ENCODE measurements around the gene TLDC2.

TLDC2 gene

GRCh38 chr20:36919715-36920333 lies 43.9 kb downstream of the TLDC2 start:
- in situ Hi-C loops (cut with HindIII; ENCODE audit: low sequenced_read_pairs), result no loop called here
- H3K4me3 ChIP-seq (ENCODE audit: low read depth, low read length), result no peak overlapping the region
- peak; percentile 90 for TF ChIP-seq CTCF (IDR thresholded peaks at IDR 0.05; ENCODE audit: low read depth, low read length)
- peak; percentile 62 for DNase-seq (ENCODE audit: low read depth, low spot score)

GRCh38 chr20:36920334-36920730 lies 44.4 kb downstream of the TLDC2 start:
- H3K4me3 ChIP-seq (ENCODE audit: low read depth, low read length), result no peak overlapping the region
- no peak for TF ChIP-seq CTCF (IDR thresholded peaks at IDR 0.05; ENCODE audit: low read depth, low read length)
- in situ Hi-C loops (cut with HindIII; ENCODE audit: low sequenced_read_pairs), result no loop called here
- DNase-seq (ENCODE audit: low read depth, low spot score), result no peak

GRCh38 chr20:36924167-36925045 lies 48.5 kb downstream of the TLDC2 start:
- no peak overlapping the region for H3K4me3 ChIP-seq (ENCODE audit: low read depth, low read length)
- DNase-seq (ENCODE audit: low read depth, low spot score), result no peak
- TF ChIP-seq CTCF (IDR thresholded peaks at IDR 0.05; ENCODE audit: low read depth, low read length), result no peak
- in situ Hi-C loops (cut with HindIII; ENCODE audit: low sequenced_read_pairs), result no loop called here

GRCh38 chr20:36925234-36925633 lies 49.3 kb downstream of the TLDC2 start:
- no peak overlapping the region for H3K4me3 ChIP-seq (ENCODE audit: low read depth, low read length)
- TF ChIP-seq CTCF (IDR thresholded peaks at IDR 0.05; ENCODE audit: low read depth, low read length), result no peak
- in situ Hi-C loops (cut with HindIII; ENCODE audit: low sequenced_read_pairs), result no loop called here
- no peak for DNase-seq (ENCODE audit: low read depth, low spot score)

GRCh38 chr20:36926653-36927200 lies 50.8 kb downstream of the TLDC2 start:
- no peak overlapping the region for H3K4me3 ChIP-seq (ENCODE audit: low read depth, low read length)
- in situ Hi-C loops (cut with HindIII; ENCODE audit: low sequenced_read_pairs), result no loop called here
- no peak for DNase-seq (ENCODE audit: low read depth, low spot score)
- no peak for TF ChIP-seq CTCF (IDR thresholded peaks at IDR 0.05; ENCODE audit: low read depth, low read length)

- DNase-seq (ENCODE audit: low read depth, low spot score), result no peak
- TF ChIP-seq CTCF (IDR thresholded peaks at IDR 0.05; ENCODE audit: low read depth, low read length), result no peak
- in situ Hi-C loops (cut with HindIII; ENCODE audit: low sequenced_read_pairs), result no loop called here
- H3K4me3 ChIP-seq (ENCODE audit: low read depth, low read length), result no peak overlapping the region
These were observed 51.8 kb downstream of the TLDC2 start for GRCh38 chr20:36927704-36928103.
